Pericardium fibroblast (primary cell): ENCODE measurements around the gene IMPDH1. TPM values are rescaled to one million over a fixed set of nuclear protein-coding genes. Genes with fewer than 3 reads are reported as not detected.

Source experiments
- total RNA-seq: library from RNA; depleted of rRNA; stranded (reverse); fragments of >200 nt; gene quantifications from 2 replicates; pipeline ENCODE4 v1.2.3, GENCODE V29; 2015

Gene IMPDH1
- 57.6 and 68.4 TPM in 2 replicates for total RNA-seq

GRCh38 chr7:128409596-128410450, at the start of gene IMPDH1:
IMPDH1 (minus strand) TSS chr7:128409982; CDS start chr7:128409901, 81 bp downstream.

GRCh38 chr7:128455543-128456254, 45.9 kb upstream of the IMPDH1 start, which contains the start of gene HILPDA:
HILPDA (plus strand) TSS chr7:128455878; CDS start chr7:128457269, 1,391 bp downstream.

GRCh38 chr7:128361411-128362379, 48.1 kb downstream of the IMPDH1 start, which contains the start of gene PRRT4:
PRRT4 (minus strand) TSS chr7:128361690.

GRCh38 chr7:128343554-128344430, 66.0 kb downstream of the IMPDH1 start, which contains the start of gene RBM28:
RBM28 (minus strand) TSS chr7:128343908; CDS start chr7:128343793, 115 bp downstream.

Other genes with a start within 250 kb of the IMPDH1 start
- gene LEP, start 168.7 kb downstream of the IMPDH1 start, total RNA-seq: 1.7 TPM in 1 of 2 replicates, not detected in the other
- gene RBM28, start 66.1 kb downstream of the IMPDH1 start, total RNA-seq: 9.4 and 10.5 TPM in 2 replicates
- 1.5 and 3.5 TPM in 2 replicates for gene PRRT4, start 48.3 kb downstream of the IMPDH1 start, total RNA-seq
- 13.3 and 29.0 TPM in 2 replicates for gene HILPDA, start 45.9 kb upstream of the IMPDH1 start, total RNA-seq
- gene METTL2B, start 66.8 kb upstream of the IMPDH1 start, total RNA-seq: 16.2 and 23.6 TPM in 2 replicates